ENCODE measurements around the gene FHL2. TPM values are rescaled to one million over a fixed set of nuclear protein-coding genes. Genes with fewer than 3 reads are reported as not detected.
"Not testable (repeated sequence)": the region's sequence is repeated elsewhere in the genome, so short reads cannot be mapped to it uniquely, and the experiment has no call there.

FHL2 gene
- total and polyA plus RNA-seq, 9 donors = 27.5 to 63.5 (median 37.4) TPM

GRCh38 chr2:105425936-105426625 is 27.2 kb upstream of the FHL2 start:
- H3K4me1 ChIP-seq (ENCODE audit: control insufficient read depth, insufficient read depth, low read length) = peaks cover 2% of the 10 kb centered on the region
- WGBS (ENCODE audit: insufficient coverage) = 43% methylated on average over 1 of the region's 6 CpGs
- no peak overlapping the region for H3K27ac ChIP-seq (ENCODE audit: low read length)
- no peaks in the 10 kb centered on the region for H3K36me3 ChIP-seq (ENCODE audit: control insufficient read depth, insufficient read depth, low read length)
- H3K27me3 ChIP-seq (ENCODE audit: control insufficient read depth, insufficient read depth, low read length) = peaks cover 3% of the 10 kb centered on the region
- H3K4me3 ChIP-seq (ENCODE audit: low read length) = no peak overlapping the region
- DNase-seq = no peak
- H3K9me3 ChIP-seq (replicated peaks; ENCODE audit: control insufficient read depth, low read depth, low read length) = no peaks in the 10 kb centered on the region

DNA sequence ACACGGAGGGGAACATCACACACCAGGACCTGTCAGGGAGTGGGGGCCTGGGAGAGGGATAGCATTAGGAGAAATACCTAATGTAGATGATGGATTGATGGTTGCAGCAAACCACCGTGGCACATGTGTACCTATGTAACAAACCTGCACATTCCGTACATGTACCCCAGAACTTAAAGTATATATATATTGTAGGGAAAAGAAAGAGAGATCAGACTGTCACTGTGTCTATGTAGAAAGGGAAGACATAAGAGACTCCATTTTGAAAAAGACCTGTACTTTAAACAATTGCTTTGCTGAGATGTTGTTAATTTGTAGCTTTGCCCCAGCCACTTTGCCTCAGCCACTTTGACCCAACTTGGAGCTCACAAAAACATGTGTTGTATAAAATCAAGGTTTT is 26.0 kb upstream of the FHL2 start:
- not testable (repeated sequence) for H3K36me3 ChIP-seq (ENCODE audit: control insufficient read depth, insufficient read depth, low read length); H3K27ac ChIP-seq (ENCODE audit: low read length); H3K4me3 ChIP-seq (ENCODE audit: low read length); DNase-seq; H3K9me3 ChIP-seq (replicated peaks; ENCODE audit: control insufficient read depth, low read depth, low read length); H3K4me1 ChIP-seq (ENCODE audit: control insufficient read depth, insufficient read depth, low read length); H3K27me3 ChIP-seq (ENCODE audit: control insufficient read depth, insufficient read depth, low read length)
- no CpG with 5 or more reads among the region's 3 CpGs for WGBS (ENCODE audit: insufficient coverage)

DNA sequence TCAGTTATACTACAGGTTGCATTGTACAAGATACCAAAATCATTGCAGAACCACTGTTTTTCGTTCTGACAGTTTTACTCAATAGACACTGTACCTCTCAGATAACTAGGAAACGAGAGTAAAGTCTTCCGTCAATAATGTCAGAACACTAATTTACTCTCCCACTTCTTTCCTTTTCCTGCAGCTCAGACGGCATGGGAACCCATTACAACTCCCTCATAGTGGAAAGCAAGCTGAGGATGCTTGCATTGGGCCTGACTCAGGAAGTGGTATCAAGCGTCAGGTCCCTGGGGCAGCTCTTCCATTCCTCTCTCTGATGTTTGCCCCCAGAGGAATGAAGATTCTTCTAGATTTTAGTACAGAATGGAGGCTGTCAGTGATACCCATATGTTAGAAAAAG is 23.9 kb upstream of the FHL2 start:
- peaks cover 3% of the 10 kb centered on the region for H3K9me3 ChIP-seq (replicated peaks; ENCODE audit: control insufficient read depth, low read depth, low read length)
- no peak overlapping the region for H3K27ac ChIP-seq (ENCODE audit: low read length)
- 36% methylated on average over 3 of the region's 5 CpGs for WGBS (ENCODE audit: insufficient coverage)
- H3K4me1 ChIP-seq (ENCODE audit: control insufficient read depth, insufficient read depth, low read length) = peaks cover 2% of the 10 kb centered on the region
- H3K36me3 ChIP-seq (ENCODE audit: control insufficient read depth, insufficient read depth, low read length) = no peaks in the 10 kb centered on the region
- peaks cover 3% of the 10 kb centered on the region for H3K27me3 ChIP-seq (ENCODE audit: control insufficient read depth, insufficient read depth, low read length)
- no peak for DNase-seq
- H3K4me3 ChIP-seq (ENCODE audit: low read length) = no peak overlapping the region

- DNase-seq = no peak
- no peaks in the 10 kb centered on the region for H3K27me3 ChIP-seq (ENCODE audit: control insufficient read depth, insufficient read depth, low read length)
- no peak overlapping the region for H3K4me3 ChIP-seq (ENCODE audit: low read length)
- no peaks in the 10 kb centered on the region for H3K4me1 ChIP-seq (ENCODE audit: control insufficient read depth, insufficient read depth, low read length)
- H3K9me3 ChIP-seq (replicated peaks; ENCODE audit: control insufficient read depth, low read depth, low read length) = peaks cover 3% of the 10 kb centered on the region
- H3K36me3 ChIP-seq (ENCODE audit: control insufficient read depth, insufficient read depth, low read length) = no peaks in the 10 kb centered on the region
- 100% methylated on average over 1 of the region's 2 CpGs for WGBS (ENCODE audit: insufficient coverage)
- H3K27ac ChIP-seq (ENCODE audit: low read length) = no peak overlapping the region
Measured at GRCh38 chr2:105421053-105421452, 22.2 kb upstream of the FHL2 start.

GRCh38 chr2:105418522-105418921 is 19.7 kb upstream of the FHL2 start:
- Histone ChIP-seq H3K27ac (ENCODE audit: low read length) (no peak overlapping the region), H3K4me3 (ENCODE audit: low read length) (no peak overlapping the region), H3K27me3 (ENCODE audit: control insufficient read depth, insufficient read depth, low read length) (no peaks in the 10 kb centered on the region), H3K4me1 (ENCODE audit: control insufficient read depth, insufficient read depth, low read length) (no peaks in the 10 kb centered on the region), H3K9me3 (replicated peaks; ENCODE audit: control insufficient read depth, low read depth, low read length) (peaks cover 3% of the 10 kb centered on the region), H3K36me3 (ENCODE audit: control insufficient read depth, insufficient read depth, low read length) (no peaks in the 10 kb centered on the region)
- WGBS (ENCODE audit: insufficient coverage) = no CpG with 5 or more reads among the region's 6 CpGs
- DNase-seq = no peak

DNA sequence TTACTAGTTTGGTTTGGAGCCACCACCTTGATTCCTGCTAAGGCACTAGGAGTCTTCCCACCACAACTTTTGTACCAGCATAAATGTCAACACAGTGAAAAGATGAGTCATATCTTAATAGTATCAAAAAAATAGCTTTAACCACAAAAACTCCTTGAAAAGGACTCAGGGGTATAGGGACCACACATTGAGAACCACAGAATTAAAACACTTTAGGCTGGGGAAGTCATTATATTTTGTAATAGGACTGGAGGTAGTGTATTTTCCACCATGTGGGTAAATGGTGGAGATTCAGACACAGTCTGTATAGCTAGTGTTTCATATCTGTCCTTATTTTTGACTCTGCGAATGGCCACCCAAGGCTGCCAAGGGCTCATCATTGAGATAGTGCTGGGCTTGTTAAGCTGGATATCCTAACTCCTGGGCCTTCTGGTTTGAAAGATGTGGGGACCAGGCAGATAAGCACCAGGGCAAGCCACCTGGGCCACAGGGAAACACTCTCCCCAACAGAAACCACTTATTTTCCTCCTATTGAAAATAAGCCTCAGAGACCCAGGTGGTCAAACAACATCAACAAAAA is 19.1 kb upstream of the FHL2 start:
- no peak for DNase-seq
- peaks cover 3% of the 10 kb centered on the region for H3K9me3 ChIP-seq (replicated peaks; ENCODE audit: control insufficient read depth, low read depth, low read length)
- H3K4me3 ChIP-seq (ENCODE audit: low read length) = no peak overlapping the region
- no peaks in the 10 kb centered on the region for H3K4me1 ChIP-seq (ENCODE audit: control insufficient read depth, insufficient read depth, low read length)
- no peaks in the 10 kb centered on the region for H3K27me3 ChIP-seq (ENCODE audit: control insufficient read depth, insufficient read depth, low read length)
- H3K36me3 ChIP-seq (ENCODE audit: control insufficient read depth, insufficient read depth, low read length) = no peaks in the 10 kb centered on the region
- H3K27ac ChIP-seq (ENCODE audit: low read length) = no peak overlapping the region
- WGBS (ENCODE audit: insufficient coverage) = no CpG with 5 or more reads among the region's 1 CpG

DNA sequence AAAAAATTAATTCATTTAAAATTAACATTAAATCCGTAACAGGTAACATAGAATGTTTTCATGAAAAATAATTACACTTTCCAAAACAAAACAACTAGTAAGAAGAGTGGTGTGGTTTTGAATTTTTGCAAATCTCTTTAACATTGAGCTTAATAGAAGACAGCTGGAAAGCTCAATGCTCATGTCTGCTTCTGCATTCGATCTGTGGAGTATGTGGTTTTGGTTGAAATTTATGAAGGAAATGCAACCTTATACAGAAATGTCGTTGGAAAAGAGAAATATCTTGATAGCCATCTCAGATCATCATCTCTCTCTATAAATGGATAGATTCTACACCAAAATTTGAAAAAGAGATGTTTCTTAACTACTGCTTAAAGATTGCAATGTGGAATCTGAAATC is 17.3 kb upstream of the FHL2 start:
- Histone ChIP-seq H3K27ac (ENCODE audit: low read length) (no peak overlapping the region), H3K36me3 (ENCODE audit: control insufficient read depth, insufficient read depth, low read length) (no peaks in the 10 kb centered on the region), H3K27me3 (ENCODE audit: control insufficient read depth, insufficient read depth, low read length) (no peaks in the 10 kb centered on the region), H3K9me3 (replicated peaks; ENCODE audit: control insufficient read depth, low read depth, low read length) (peaks cover 3% of the 10 kb centered on the region), H3K4me1 (ENCODE audit: control insufficient read depth, insufficient read depth, low read length) (no peaks in the 10 kb centered on the region), H3K4me3 (ENCODE audit: low read length) (no peak overlapping the region)
- no peak for DNase-seq
- no CpG with 5 or more reads among the region's 3 CpGs for WGBS (ENCODE audit: insufficient coverage)

GRCh38 chr2:105415007-105415406 is 16.2 kb upstream of the FHL2 start:
- H3K27me3 ChIP-seq (ENCODE audit: control insufficient read depth, insufficient read depth, low read length) = no peaks in the 10 kb centered on the region
- no peak overlapping the region for H3K4me3 ChIP-seq (ENCODE audit: low read length)
- peaks cover 3% of the 10 kb centered on the region for H3K9me3 ChIP-seq (replicated peaks; ENCODE audit: control insufficient read depth, low read depth, low read length)
- H3K4me1 ChIP-seq (ENCODE audit: control insufficient read depth, insufficient read depth, low read length) = peaks cover 7% of the 10 kb centered on the region
- WGBS (ENCODE audit: insufficient coverage) = no CpG with 5 or more reads among the region's 4 CpGs
- no peak for DNase-seq
- H3K27ac ChIP-seq (ENCODE audit: low read length) = no peak overlapping the region
- no peaks in the 10 kb centered on the region for H3K36me3 ChIP-seq (ENCODE audit: control insufficient read depth, insufficient read depth, low read length)

DNA sequence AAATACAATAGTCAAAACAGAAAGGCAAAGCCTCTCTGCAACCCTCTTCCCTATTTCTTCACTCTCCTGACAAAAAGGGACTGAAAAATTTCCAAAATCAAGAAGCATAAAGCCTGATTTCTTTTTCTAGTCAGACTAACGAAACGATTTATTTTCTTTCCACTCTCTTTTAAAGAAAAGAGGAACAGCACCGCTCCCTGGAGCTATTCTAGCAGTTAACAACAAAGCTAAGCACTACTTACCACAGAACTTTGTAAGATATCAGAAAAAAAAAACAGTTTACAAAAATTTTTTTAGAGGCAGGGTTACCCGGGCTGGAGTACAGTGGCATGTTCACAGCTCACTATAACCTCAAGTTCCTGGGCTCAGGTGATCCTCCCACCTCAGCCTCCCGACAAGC is 14.4 kb upstream of the FHL2 start:
- H3K4me1 ChIP-seq (ENCODE audit: control insufficient read depth, insufficient read depth, low read length) = peaks cover 18% of the 10 kb centered on the region
- H3K27ac ChIP-seq (ENCODE audit: low read length) = no peak overlapping the region
- H3K36me3 ChIP-seq (ENCODE audit: control insufficient read depth, insufficient read depth, low read length) = no peaks in the 10 kb centered on the region
- H3K27me3 ChIP-seq (ENCODE audit: control insufficient read depth, insufficient read depth, low read length) = no peaks in the 10 kb centered on the region
- DNase-seq = no peak
- H3K4me3 ChIP-seq (ENCODE audit: low read length) = no peak overlapping the region
- H3K9me3 ChIP-seq (replicated peaks; ENCODE audit: control insufficient read depth, low read depth, low read length) = no peaks in the 10 kb centered on the region
- WGBS (ENCODE audit: insufficient coverage) = 80% methylated on average over 1 of the region's 5 CpGs

- H3K36me3 ChIP-seq (ENCODE audit: control insufficient read depth, insufficient read depth, low read length) = no peaks in the 10 kb centered on the region
- H3K9me3 ChIP-seq (replicated peaks; ENCODE audit: control insufficient read depth, low read depth, low read length) = no peaks in the 10 kb centered on the region
- no peak overlapping the region for H3K4me3 ChIP-seq (ENCODE audit: low read length)
- H3K27me3 ChIP-seq (ENCODE audit: control insufficient read depth, insufficient read depth, low read length) = no peaks in the 10 kb centered on the region
- peaks cover 18% of the 10 kb centered on the region for H3K4me1 ChIP-seq (ENCODE audit: control insufficient read depth, insufficient read depth, low read length)
- no peak for DNase-seq
- 70% methylated on average over 11 of the region's 11 CpGs for WGBS (ENCODE audit: insufficient coverage)
- no peak overlapping the region for H3K27ac ChIP-seq (ENCODE audit: low read length)
Measured at GRCh38 chr2:105412584-105412983, 13.7 kb upstream of the FHL2 start.
